GM12878 (cell line): ENCODE data around the gene SLC4A1. TPM values are rescaled to one million over a fixed set of nuclear protein-coding genes. Genes with fewer than 3 reads are reported as not detected.

Experiments used
- ATAC-seq: fragments of 200-7000 bp; cut with Tn5 transposase; 3 replicates; pipeline ENCODE4 v1.9.1; 2020; ENCODE audit warnings: mild to moderate bottlenecking, moderate library complexity
- BruUV-seq: library from RNA; stranded (reverse); fragments of 400-500 nt; replicated peaks from 2 replicates; lab custom pipeline; 2021; lab: Mats Ljungman, UMichigan
- CTCF ChIA-PET: fragments of 300-600 bp; sonication (Branson Sonifier 250); formaldehyde crosslinking; extraction: SDS; loops from one replicate; lab custom pipeline; 2021; ENCODE audit warnings: inconsistent platforms; lab: Yijun Ruan, JAX
- POLR2A ChIA-PET: fragments of 350-600 bp; formaldehyde crosslinking; extraction: SDS; loops from one replicate; lab custom pipeline; 2021; ENCODE audit warnings: inconsistent platforms; lab: Charles Lee
- RAD21 ChIA-PET: fragments of 300-600 bp; sonication (Branson Sonifier 250); formaldehyde crosslinking; loops from one replicate; lab custom pipeline; 2023; ENCODE audit warnings: antibody characterized with exemption; ENCODE audit not compliant: unreplicated experiment; lab: Charles Lee
- SMC1A ChIA-PET: fragments of 300-600 bp; sonication (Branson Sonifier 250); formaldehyde crosslinking; loops from one replicate; lab custom pipeline; 2023; ENCODE audit not compliant: unreplicated experiment, uncharacterized antibody; lab: Charles Lee
- DNase-seq: peaks from one replicate; pipeline ENCODE4 v3.0.0-alpha.2; 2011; ENCODE audit warnings: low read depth, low spot score
- FAIRE-seq: peaks from 3 replicates; lab custom pipeline; 2011; peaks lifted over from hg19 to GRCh38; lab: Jason Lieb, UNC
- H2AFZ ChIP-seq: 2 replicates; pipeline ENCODE4 v1.6.0; 2011; ENCODE audit warnings: low read depth, low read length, control low read depth; ENCODE audit not compliant: control insufficient read depth
- H3K27ac ChIP-seq: 2 replicates; pipeline ENCODE4 v1.5.1; 2011; ENCODE audit warnings: control low read depth; ENCODE audit not compliant: control insufficient read depth, insufficient read depth
- H3K27me3 ChIP-seq, 2 experiments: replicated peaks in 1 of 2; 2 replicates each; pipeline versions ENCODE4 v1.6.0 to v1.6.1; 2011; ENCODE audit warnings: low read length in 1 of 2; ENCODE audit not compliant: control insufficient read depth in 2 of 2, insufficient read depth in 2 of 2
- H3K36me3 ChIP-seq, 2 experiments: 2 replicates each; pipeline ENCODE4 v1.5.1; 2011; ENCODE audit warnings: low read length in 1 of 2; ENCODE audit not compliant: control insufficient read depth in 2 of 2, insufficient read depth in 2 of 2
- H3K4me1 ChIP-seq: 2 replicates; pipeline ENCODE4 v1.6.1; 2011; ENCODE audit warnings: mild to moderate bottlenecking, low read length, moderate library complexity, mixed read lengths; ENCODE audit not compliant: control insufficient read depth, insufficient read depth
- H3K4me2 ChIP-seq: 2 replicates; pipeline ENCODE4 v1.6.0; 2011; ENCODE audit warnings: control low read depth; ENCODE audit not compliant: control insufficient read depth, insufficient read depth
- H3K4me3 ChIP-seq: fragments of 200-600 bp; sonication (generic); 2 replicates; pipeline ENCODE4 v1.5.1; 2016
- H3K79me2 ChIP-seq: 2 replicates; pipeline ENCODE4 v1.6.0; 2011; ENCODE audit warnings: low read length; ENCODE audit not compliant: control insufficient read depth, insufficient read depth
- H3K9ac ChIP-seq: 2 replicates; pipeline ENCODE4 v1.8.0; 2011; ENCODE audit warnings: low read length, control low read depth, mixed read lengths; ENCODE audit not compliant: control insufficient read depth, insufficient read depth
- H3K9me3 ChIP-seq: replicated peaks from 3 replicates; pipeline ENCODE4 v1.5.1; 2011; ENCODE audit warnings: mild to moderate bottlenecking, low read length; ENCODE audit not compliant: control insufficient read depth, insufficient read depth
- H4K20me1 ChIP-seq: 2 replicates; pipeline ENCODE4 v1.6.0; 2011; ENCODE audit not compliant: control insufficient read depth, insufficient read depth
- BMI1 ChIP-seq: fragments of 450-650 bp; IDR thresholded peaks from 2 replicates; pipeline ENCODE4 v1.6.1; 2016; ENCODE audit warnings: mild to moderate bottlenecking, moderate library complexity, borderline replicate concordance
- CHD2 ChIP-seq: IDR thresholded peaks from 2 replicates; pipeline ENCODE4 v1.6.1; 2011; ENCODE audit warnings: low read depth, low read length, improper control_type of control experiment, borderline replicate concordance
- EZH2 ChIP-seq: IDR thresholded peaks from 2 replicates; pipeline ENCODE4 v1.6.1; 2012; ENCODE audit warnings: low read depth, mild to moderate bottlenecking, control low read depth, inconsistent platforms, low read length, borderline replicate concordance; ENCODE audit not compliant: control insufficient read depth
- NFYA ChIP-seq: IDR thresholded peaks from 2 replicates; pipeline ENCODE4 v1.6.1; 2011; ENCODE audit warnings: low read depth, mild to moderate bottlenecking, low read length, improper control_type of control experiment, borderline replicate concordance
- SMC3 ChIP-seq: IDR thresholded peaks from 2 replicates; pipeline ENCODE4 v1.6.1; 2011; ENCODE audit warnings: low read length, improper control_type of control experiment, borderline replicate concordance
- USF1 ChIP-seq: IDR thresholded peaks from 2 replicates; pipeline ENCODE4 v1.6.1; 2011; ENCODE audit warnings: borderline replicate concordance, low read depth, mild to moderate bottlenecking, moderate library complexity, mixed read lengths, low read length; ENCODE audit not compliant: insufficient read depth; ENCODE audit errors: extremely low read length
- ZNF24 ChIP-seq: fragments of 450-650 bp; IDR thresholded peaks from 2 replicates; pipeline ENCODE4 v1.6.1; 2017; ENCODE audit warnings: antibody characterized with exemption, mild to moderate bottlenecking
- WGBS: methylation state at CpG from one replicate; pipeline ENCODE4 v1.1.6; 2016; ENCODE audit warnings: low lambda C conversion rate; ENCODE audit not compliant: insufficient replicate concordance, insufficient coverage; ENCODE audit errors: missing lambda C conversion rate; 5-methylcytosine and 5-hydroxymethylcytosine counted together
- in situ Hi-C: fragments of 300-500 bp; cut with MboI; formaldehyde crosslinking; loops from 9 replicates; pipeline ENCODE4 v1.14.3; 2018; ENCODE audit warnings: mixed read lengths
- intact Hi-C: fragments of 100-400 bp; cut with micrococcal nuclease; formaldehyde crosslinking; loops from one replicate; pipeline ENCODE4 v1.14.2; 2022; ENCODE audit not compliant: unreplicated experiment
- polyA plus RNA-seq, 11 experiments: library from polyadenylated mRNA; depleted of rRNA in 4 of 11; unstranded in 6 of 11; stranded (reverse) in 5 of 11; fragments of >200 nt; fragmentation: Nextera tagmentation in 4 of 11; fragmentation: Illumina TruSeq in 1 of 11; extraction: Ambion mirVana in 4 of 11; extraction: Trizol in 1 of 11; gene quantifications; 1 replicate in 1 of 11; 2 replicates in 10 of 11; pipeline versions ENCODE4 v1.2.1 to v1.2.3, GENCODE V29; 2011 to 2016; ENCODE audit warnings: inconsistent platforms in 2 of 11, missing spikeins in 2 of 11, low read depth in 1 of 11
- total RNA-seq, 4 experiments: library from RNA; depleted of rRNA in 3 of 4; stranded (reverse); fragments of >200 nt in 3 of 4; fragmentation: Illumina TruSeq in 1 of 4; extraction: Trizol in 1 of 4; gene quantifications; 2 replicates each; pipeline versions ENCODE4 v1.2.1 to v1.2.3, GENCODE V29; 2013 to 2021
- TF ChIP-seq, protein P1 (sequence below): fragments of 150-350 bp; IDR thresholded peaks from 2 replicates; pipeline ENCODE4 v1.6.1; 2014; ENCODE audit warnings: mild to moderate bottlenecking, low read depth, low read length

SLC4A1 gene
- total and polyA plus RNA-seq, 10 of the 15 experiments (the other 5 are each of a cell fraction or from before 2014, with no cell fraction given), result 0.03 TPM; not detected in 9

DNA sequence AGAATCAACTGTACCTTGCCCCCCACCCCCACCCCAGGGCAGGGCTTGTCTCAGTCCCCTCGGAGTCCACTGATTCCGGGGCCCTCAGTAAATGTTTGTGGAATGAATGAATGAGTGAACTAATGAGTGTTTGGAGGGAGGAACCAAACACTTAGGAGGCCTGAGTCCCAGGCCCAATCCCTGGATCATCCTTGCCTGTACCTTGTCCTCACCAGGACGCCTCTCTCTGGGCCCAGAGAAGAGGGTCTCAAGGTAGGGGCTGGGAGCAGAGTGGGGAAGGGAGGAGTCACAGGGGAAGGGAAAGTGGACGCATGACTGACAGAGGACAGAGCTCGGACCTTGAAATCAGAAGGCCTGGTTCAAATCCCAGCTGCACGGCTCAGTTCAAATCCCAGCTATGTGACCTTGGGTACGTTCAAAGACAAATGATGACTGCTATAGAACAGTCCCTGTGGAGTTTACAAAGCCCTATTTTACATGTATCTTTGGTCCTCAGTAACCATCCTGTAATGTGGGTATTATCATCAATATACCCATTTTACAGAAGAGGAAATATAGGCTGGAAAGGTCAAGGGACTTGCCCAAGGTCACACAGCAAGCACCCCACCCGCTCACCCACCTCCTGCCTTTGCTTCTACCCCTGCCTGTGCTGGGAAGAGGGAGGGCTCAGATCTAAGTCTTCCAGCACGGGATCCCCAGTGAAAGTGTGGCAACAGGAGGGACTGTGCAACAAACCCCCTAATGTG, 18.3 kb downstream of the SLC4A1 start:
- intact Hi-C loops (no loop called here), in situ Hi-C loops (no loop called here)
- no TSS peak for BruUV-seq
- ChIA-PET POLR2A (interaction anchor here (1.0 kb wide), 1 partner anchor 39 kb away, joined by 3 read pairs; no protein-coding TSS in a partner anchor), SMC1A (no interaction called here), RAD21 (no interaction called here), CTCF (interaction anchor here (0.9 to 1.1 kb wide), 2 partner anchors 40 to 46 kb away, joined by 3 read pairs; no protein-coding TSS in a partner anchor)
- Histone ChIP-seq H3K4me1 (peaks cover 36% of the 10 kb centered on the region), H3K27ac (no peak overlapping the region), H3K4me3 (no peak overlapping the region), H3K9ac (no peak overlapping the region), H3K36me3 (no peaks in the 10 kb centered on the region), H4K20me1 (no peaks in the 10 kb centered on the region), H3K79me2 (no peaks in the 10 kb centered on the region), H2AFZ (no peak overlapping the region), H3K27me3 (no peaks in the 10 kb centered on the region), H3K4me2 (no peak overlapping the region), H3K9me3 (no peaks in the 10 kb centered on the region)
- DNase-seq (no peak), ATAC-seq (no peak), FAIRE-seq (peak; percentile 13)
- WGBS, result 71% methylated on average over 9 of the region's 9 CpGs
- peak; percentile 54; the same call in 1 of the 2 replicates for TF ChIP-seq ZNF24
- no peak for TF ChIP-seq EZH2

GRCh38 chr17:44247876-44248736, 19.8 kb downstream of the SLC4A1 start:
- H3K4me1 ChIP-seq, result peaks cover 36% of the 10 kb centered on the region
- in situ Hi-C loops, result no loop called here
- no peaks in the 10 kb centered on the region for H4K20me1 ChIP-seq
- H2AFZ ChIP-seq, result no peak overlapping the region; the same call in 1 of the 2 replicates
- peak overlapping the region; percentile 25; the same call in 1 of the 2 replicates for H3K4me2 ChIP-seq
- H3K4me3 ChIP-seq, result no peak overlapping the region
- no peak overlapping the region for H3K9ac ChIP-seq
- ChIA-PET CTCF (interaction anchor here (1.8 to 2.1 kb wide), 2 partner anchors 38 to 82 kb away, joined by 4 to 8 read pairs; no protein-coding TSS in a partner anchor), SMC1A (interaction anchor here (0.7 kb wide), 1 partner anchor 10 kb away, joined by 4 read pairs; no protein-coding TSS in a partner anchor), RAD21 (interaction anchor here (1.6 kb wide), 1 partner anchor 32 kb away, joined by 6 read pairs; no protein-coding TSS in a partner anchor), POLR2A (interaction anchor here (0.8 to 3.0 kb wide), 3 partner anchors 12 to 31 kb away, joined by 5 to 26 read pairs (median 18); no protein-coding TSS in a partner anchor)
- H3K79me2 ChIP-seq, result no peaks in the 10 kb centered on the region
- no peaks in the 10 kb centered on the region for H3K9me3 ChIP-seq
- no peak for DNase-seq
- H3K27ac ChIP-seq, result no peak overlapping the region
- intact Hi-C loops, result no loop called here
- no peak for FAIRE-seq
- WGBS, result 65% methylated on average over 10 of the region's 10 CpGs
- BruUV-seq, result no TSS peak
- no peaks in the 10 kb centered on the region for H3K27me3 ChIP-seq
- ATAC-seq, result no peak
- no peaks in the 10 kb centered on the region for H3K36me3 ChIP-seq
- TF ChIP-seq USF1 (no peak), NFYA (no peak), CHD2 (no peak), SMC3 (no peak), BMI1 (no peak)
- TF ChIP-seq, protein P1, sequence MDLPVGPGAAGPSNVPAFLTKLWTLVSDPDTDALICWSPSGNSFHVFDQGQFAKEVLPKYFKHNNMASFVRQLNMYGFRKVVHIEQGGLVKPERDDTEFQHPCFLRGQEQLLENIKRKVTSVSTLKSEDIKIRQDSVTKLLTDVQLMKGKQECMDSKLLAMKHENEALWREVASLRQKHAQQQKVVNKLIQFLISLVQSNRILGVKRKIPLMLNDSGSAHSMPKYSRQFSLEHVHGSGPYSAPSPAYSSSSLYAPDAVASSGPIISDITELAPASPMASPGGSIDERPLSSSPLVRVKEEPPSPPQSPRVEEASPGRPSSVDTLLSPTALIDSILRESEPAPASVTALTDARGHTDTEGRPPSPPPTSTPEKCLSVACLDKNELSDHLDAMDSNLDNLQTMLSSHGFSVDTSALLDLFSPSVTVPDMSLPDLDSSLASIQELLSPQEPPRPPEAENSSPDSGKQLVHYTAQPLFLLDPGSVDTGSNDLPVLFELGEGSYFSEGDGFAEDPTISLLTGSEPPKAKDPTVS, result no peak
